Liver (tissue), 9 donors: Measurements from ENCODE around the gene OLFML3. TPM values are rescaled to one million over a fixed set of nuclear protein-coding genes. Genes with fewer than 3 reads are reported as not detected.

Experiments
- DNase-seq: peaks from one replicate; pipeline ENCODE4 v3.0.0-alpha.2; 2017; ENCODE audit warnings: low spot score
- H3K27ac ChIP-seq, 2 donors: one replicate each; pipeline ENCODE4 v1.7.0; 2013; ENCODE audit warnings: inconsistent platforms in 2 of 2, low read length in 2 of 2, control low read depth in 1 of 2, low read depth in 1 of 2, mild to moderate bottlenecking in 1 of 2
- H3K27me3 ChIP-seq, 4 donors: one replicate each; pipeline versions ENCODE4 v1.6.1 to v1.7.0; 2013; ENCODE audit warnings: low read length in 3 of 4, inconsistent platforms in 1 of 4, mild to moderate bottlenecking in 1 of 4, moderate library complexity in 1 of 4; ENCODE audit not compliant: control insufficient read depth in 4 of 4, insufficient read depth in 4 of 4
- H3K36me3 ChIP-seq, 4 donors: one replicate each; pipeline versions ENCODE4 v1.6.1 to v1.7.0; 2013; ENCODE audit warnings: low read length in 3 of 4, mild to moderate bottlenecking in 3 of 4, low read depth in 1 of 4, moderate library complexity in 1 of 4; ENCODE audit not compliant: control insufficient read depth in 4 of 4, insufficient read depth in 3 of 4
- H3K4me1 ChIP-seq, 4 donors: one replicate each; pipeline versions ENCODE4 v1.6.1 to v1.7.0; 2013; ENCODE audit warnings: low read length in 3 of 4, mild to moderate bottlenecking in 3 of 4, moderate library complexity in 1 of 4; ENCODE audit not compliant: control insufficient read depth in 4 of 4, insufficient read depth in 4 of 4
- H3K4me3 ChIP-seq, 3 donors: one replicate each; pipeline versions ENCODE4 v1.6.1 to v1.7.0; 2013; ENCODE audit warnings: low read length in 3 of 3, control low read depth in 1 of 3, low read depth in 1 of 3, mild to moderate bottlenecking in 1 of 3
- H3K9ac ChIP-seq, 2 donors: one replicate each; pipeline ENCODE4 v1.7.0; 2013; ENCODE audit warnings: low read length in 2 of 2, mild to moderate bottlenecking in 2 of 2, moderate library complexity in 2 of 2, control low read depth in 1 of 2, low read depth in 1 of 2
- H3K9me3 ChIP-seq, 4 donors: one replicate each; pipeline versions ENCODE4 v1.6.1 to v1.7.0; 2013; ENCODE audit warnings: low read length in 3 of 4; ENCODE audit not compliant: control insufficient read depth in 4 of 4
- ATF3 ChIP-seq: IDR thresholded peaks from 2 replicates; pipeline ENCODE4 v1.6.1; 2016; ENCODE audit warnings: antibody characterized with exemption
- FOXA1 ChIP-seq: IDR thresholded peaks from 2 replicates; pipeline ENCODE4 v1.6.1; 2016; ENCODE audit warnings: antibody characterized with exemption
- FOXA2 ChIP-seq: IDR thresholded peaks from 2 replicates; pipeline ENCODE4 v1.6.1; 2016; ENCODE audit warnings: antibody characterized with exemption
- GABPA ChIP-seq, 2 donors: IDR thresholded peaks in 1 of 2; conservative IDR thresholded peaks in 1 of 2; 2 replicates each; pipeline ENCODE4 v1.6.1; 2016; ENCODE audit warnings: antibody characterized with exemption in 2 of 2, mild to moderate bottlenecking in 1 of 2, moderate library complexity in 1 of 2
- HNF4G ChIP-seq: IDR thresholded peaks from 2 replicates; pipeline ENCODE4 v1.6.1; 2016; ENCODE audit warnings: antibody characterized with exemption
- JUND ChIP-seq, 2 donors: IDR thresholded peaks; 2 replicates each; pipeline ENCODE4 v1.6.1; 2016; ENCODE audit warnings: antibody characterized with exemption in 2 of 2
- MAX ChIP-seq: IDR thresholded peaks from 2 replicates; pipeline ENCODE4 v1.6.1; 2016; ENCODE audit warnings: antibody characterized with exemption
- RAD21 ChIP-seq, 2 donors: IDR thresholded peaks; 2 replicates each; pipeline ENCODE4 v1.6.1; 2016; ENCODE audit warnings: antibody characterized with exemption in 2 of 2, mild to moderate bottlenecking in 2 of 2
- REST ChIP-seq: IDR thresholded peaks from 2 replicates; pipeline ENCODE4 v1.6.1; 2016; ENCODE audit warnings: antibody characterized with exemption, mild to moderate bottlenecking
- RXRA ChIP-seq, 2 donors: IDR thresholded peaks; 2 replicates each; pipeline ENCODE4 v1.6.1; 2017 to 2018; ENCODE audit warnings: antibody characterized with exemption in 2 of 2, mild to moderate bottlenecking in 1 of 2
- TAF1 ChIP-seq: conservative IDR thresholded peaks from 2 replicates; pipeline ENCODE4 v1.6.1; 2016; ENCODE audit warnings: antibody characterized with exemption, mild to moderate bottlenecking
- ZBTB33 ChIP-seq: IDR thresholded peaks from 2 replicates; pipeline ENCODE4 v1.6.1; 2016; ENCODE audit warnings: antibody characterized with exemption
- WGBS: extraction: QIAGEN DNeasy Blood & Tissue Kit; methylation state at CpG from one replicate; pipeline ENCODE4 v1.1.7; 2013; 5-methylcytosine and 5-hydroxymethylcytosine counted together
- polyA plus RNA-seq, 2 donors: library from polyadenylated mRNA; stranded (reverse) in 1 of 2; unstranded in 1 of 2; fragments of 200-250 nt in 1 of 2; fragments of >200 nt in 1 of 2; fragmentation: Nextera tagmentation in 1 of 2; extraction: Ambion mirVana in 1 of 2; gene quantifications; one replicate each; pipeline versions ENCODE4 v1.2.1 to v1.2.3, GENCODE V29; 2013 to 2015
- total RNA-seq, 2 donors: library from RNA; depleted of rRNA; stranded (reverse); fragments of >200 nt; gene quantifications; one replicate each; pipeline ENCODE4 v1.2.3, GENCODE V29; 2014
- TF ChIP-seq, protein P1 (sequence below): fragments of 150-350 bp; IDR thresholded peaks from 2 replicates; pipeline ENCODE4 v1.5.1; 2017; ENCODE audit warnings: improper control_type of control experiment, low read depth, low read length; ENCODE audit not compliant: missing input control
- donor health status: healthy.
- donor health status: healthy.
- donor health status: healthy.
- donor health status: healthy.
- donor health status: healthy.

The OLFML3 gene
- total and polyA plus RNA-seq, 4 donors, result 8.3 to 16.7 (median 12.2) TPM

DNA sequence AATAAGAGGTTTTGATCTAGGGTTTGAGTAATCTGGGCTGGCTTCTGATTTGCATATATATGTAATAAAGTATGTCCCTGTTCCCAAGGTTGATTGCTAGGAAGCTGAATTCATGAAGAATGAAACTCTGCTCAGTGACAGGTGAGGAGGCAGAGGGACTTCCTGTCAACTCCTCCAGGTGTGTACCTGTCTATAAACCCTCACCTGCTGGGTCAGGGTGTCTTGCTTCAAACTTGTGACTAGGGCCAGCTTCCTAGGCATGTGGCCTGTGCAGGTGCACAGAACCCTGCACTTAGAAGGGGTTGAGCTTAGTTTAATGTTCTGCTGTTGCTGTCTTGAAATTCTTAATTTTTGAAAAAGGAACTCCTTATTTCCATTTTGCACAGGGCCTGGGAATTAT is 21.1 kb downstream of the OLFML3 start:
- DNase-seq, result no peak
- H3K27me3 ChIP-seq, result peaks cover 0 to 3% (median 0%) of the 10 kb centered on the region in 4 donors
- no peak for TF ChIP-seq FOXA1
- TF ChIP-seq, protein P1, sequence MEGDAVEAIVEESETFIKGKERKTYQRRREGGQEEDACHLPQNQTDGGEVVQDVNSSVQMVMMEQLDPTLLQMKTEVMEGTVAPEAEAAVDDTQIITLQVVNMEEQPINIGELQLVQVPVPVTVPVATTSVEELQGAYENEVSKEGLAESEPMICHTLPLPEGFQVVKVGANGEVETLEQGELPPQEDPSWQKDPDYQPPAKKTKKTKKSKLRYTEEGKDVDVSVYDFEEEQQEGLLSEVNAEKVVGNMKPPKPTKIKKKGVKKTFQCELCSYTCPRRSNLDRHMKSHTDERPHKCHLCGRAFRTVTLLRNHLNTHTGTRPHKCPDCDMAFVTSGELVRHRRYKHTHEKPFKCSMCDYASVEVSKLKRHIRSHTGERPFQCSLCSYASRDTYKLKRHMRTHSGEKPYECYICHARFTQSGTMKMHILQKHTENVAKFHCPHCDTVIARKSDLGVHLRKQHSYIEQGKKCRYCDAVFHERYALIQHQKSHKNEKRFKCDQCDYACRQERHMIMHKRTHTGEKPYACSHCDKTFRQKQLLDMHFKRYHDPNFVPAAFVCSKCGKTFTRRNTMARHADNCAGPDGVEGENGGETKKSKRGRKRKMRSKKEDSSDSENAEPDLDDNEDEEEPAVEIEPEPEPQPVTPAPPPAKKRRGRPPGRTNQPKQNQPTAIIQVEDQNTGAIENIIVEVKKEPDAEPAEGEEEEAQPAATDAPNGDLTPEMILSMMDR, result no peak
- no peak for TF ChIP-seq REST
- TF ChIP-seq GABPA (IDR thresholded peaks at IDR 0.05 in 1 of 2, conservative IDR thresholded peaks at IDR 0.05 in 1 of 2), result no peak
- no peak for TF ChIP-seq RXRA (IDR thresholded peaks at IDR 0.05)
- TF ChIP-seq RAD21 (IDR thresholded peaks at IDR 0.05), result no peak
- TF ChIP-seq ZBTB33, result no peak
- no peak for TF ChIP-seq FOXA2
- TF ChIP-seq JUND (IDR thresholded peaks at IDR 0.05), result no peak
- TF ChIP-seq HNF4G, result no peak
- no peak for TF ChIP-seq ATF3
- TF ChIP-seq TAF1, result no peak

DNA sequence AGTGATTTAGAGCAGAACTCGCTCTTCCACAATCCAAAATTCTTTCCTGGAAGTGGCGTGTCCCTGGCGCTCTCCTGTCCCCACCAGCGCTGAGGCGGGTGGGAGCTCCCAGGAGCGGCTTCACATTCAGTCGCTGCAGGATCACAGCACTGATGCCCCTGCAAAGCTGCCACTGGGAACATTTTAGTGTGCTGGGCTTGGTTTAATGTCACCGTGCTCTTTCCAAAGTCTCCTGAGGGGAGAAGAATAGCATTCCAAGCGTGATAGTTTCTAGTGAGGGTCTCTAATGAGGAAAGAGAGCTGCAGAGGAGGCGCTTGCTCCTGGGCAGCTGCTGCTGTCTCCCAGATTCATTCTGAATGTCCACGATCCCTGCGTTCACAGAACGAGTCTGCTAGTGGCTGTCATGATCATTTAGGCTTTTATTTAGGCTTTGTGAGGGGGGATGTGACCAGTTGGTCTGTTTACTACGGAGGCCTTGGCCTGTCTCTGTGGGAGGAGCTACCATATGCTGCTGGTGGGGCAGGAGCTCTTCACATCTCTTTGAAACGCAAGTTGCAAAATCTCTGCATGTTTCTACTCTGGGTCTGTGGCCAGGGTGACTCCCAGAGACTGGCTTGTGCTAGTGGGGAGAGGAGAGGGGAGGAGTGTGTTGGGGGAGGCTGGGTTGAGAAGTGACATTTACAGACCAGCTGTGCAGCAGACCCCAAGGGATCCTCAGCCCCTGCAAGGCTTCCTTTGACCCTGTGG is 23.4 kb downstream of the OLFML3 start:
- Histone ChIP-seq H3K4me1 (peaks cover 0 to 4% (median 0%) of the 10 kb centered on the region in 4 donors), H3K36me3 (no peaks in the 10 kb centered on the region), H3K27ac (no peak overlapping the region), H3K9me3 (no peaks in the 10 kb centered on the region), H3K9ac (no peak overlapping the region), H3K27me3 (peaks cover 0 to 3% (median 0%) of the 10 kb centered on the region in 4 donors), H3K4me3 (no peak overlapping the region)
- DNase-seq, result no peak
- TF ChIP-seq MAX (no peak), FOXA2 (no peak), ZBTB33 (no peak)
- WGBS, result 66% methylated on average over 15 of the region's 15 CpGs

More for the DNA sequence above, 21.1 kb downstream of the OLFML3 start:
- H3K4me1 ChIP-seq, result peaks cover 0 to 4% (median under 1%) of the 10 kb centered on the region in 4 donors
- H3K9ac ChIP-seq, result no peak overlapping the region
- H3K27ac ChIP-seq, result no peak overlapping the region
- H3K36me3 ChIP-seq, result no peaks in the 10 kb centered on the region
- peaks cover 0 to 3% (median 0%) of the 10 kb centered on the region in 4 donors for H3K9me3 ChIP-seq
- H3K4me3 ChIP-seq, result no peak overlapping the region
